Erythroblast (primary cell): ENCODE results near the gene EDNRA.

ENCODE experiments used
- GATA1 ChIP-seq: IDR thresholded peaks from 2 replicates; pipeline ENCODE4 v1.6.1; 2011; ENCODE audit warnings: low read depth, mild to moderate bottlenecking, control low read depth, low read length, moderate library complexity
- POLR2A ChIP-seq: IDR thresholded peaks from 2 replicates; pipeline ENCODE4 v1.6.1; 2011; ENCODE audit warnings: mild to moderate bottlenecking, low read length

DNA sequence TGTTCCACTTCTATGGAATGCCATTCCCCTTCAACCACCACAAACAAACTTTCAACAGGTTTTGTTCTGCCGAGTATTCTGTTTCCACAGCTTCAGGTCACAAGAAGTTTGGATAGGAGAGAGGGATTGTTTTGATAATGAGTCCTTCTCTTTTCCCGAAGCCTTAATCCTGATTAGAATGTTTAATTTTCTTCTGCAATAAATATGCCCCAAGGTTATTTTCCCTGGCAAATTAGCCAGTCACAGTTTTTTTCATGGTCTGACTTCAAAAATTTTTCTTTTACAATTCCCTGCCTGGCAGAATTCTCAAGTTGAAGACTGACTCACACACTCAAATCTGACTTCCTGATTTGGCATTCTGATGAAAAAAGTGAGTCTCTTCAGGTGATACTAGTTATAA lies 33.1 kb upstream of the EDNRA start:
- no peak for TF ChIP-seq POLR2A
- no peak for TF ChIP-seq GATA1
